Measurements from ENCODE around the gene TBC1D24.

- no peak for TF ChIP-seq POLR2A (IDR thresholded peaks at IDR 0.05; ENCODE audit: borderline replicate concordance, extremely low read depth, insufficient read depth, insufficient read length)
- no peak for TF ChIP-seq YY1 (IDR thresholded peaks at IDR 0.05; ENCODE audit: extremely low read depth, insufficient replicate concordance, low read depth, low read length)
- no peak for TF ChIP-seq CTCF (IDR thresholded peaks at IDR 0.05 in 2 of 3, conservative IDR thresholded peaks at IDR 0.05 in 1 of 3; ENCODE audit: borderline replicate concordance in 1 of 3, insufficient read depth in 1 of 3, low read depth in 2 of 3, low read length in 2 of 3)
- TF ChIP-seq SP1 (IDR thresholded peaks at IDR 0.05; ENCODE audit: low read depth), result no peak
- no peak for TF ChIP-seq POLR2AphosphoS5 (IDR thresholded peaks at IDR 0.05; ENCODE audit: low read depth, low read length)
- TF ChIP-seq CEBPB (IDR thresholded peaks at IDR 0.05; ENCODE audit: low read depth), result no peak
Observed at GRCh38 chr16:2494616-2495015, 19.7 kb downstream of the TBC1D24 start.
